HG03159 (cell line): ENCODE data around the gene PRR14.

Experiments
- ATAC-seq: cut with Tn5 transposase; IDR thresholded peaks from one replicate; pipeline ENCODE4 v1.9.1; 2021; ENCODE audit warnings: mild to moderate bottlenecking, moderate library complexity; ENCODE audit not compliant: unreplicated experiment

The PRR14 gene

GRCh38 chr16:30650369-30651123 lies at the start of gene PRR14:
Gene PRR14, plus strand, starts transcription at chr16:30650960. Its CDS starts 686 bp downstream, at chr16:30651646.
- ATAC-seq: peak; percentile 62

- no peak for ATAC-seq
Observed at GRCh38 chr16:30601966-30602365, 48.8 kb upstream of the PRR14 start.

GRCh38 chr16:30602616-30603277 lies 48.0 kb upstream of the PRR14 start:
- no peak for ATAC-seq

- ATAC-seq: no peak
Observed at GRCh38 chr16:30603945-30604315, 46.8 kb upstream of the PRR14 start.

GRCh38 chr16:30604316-30604947 lies 46.3 kb upstream of the PRR14 start:
- no peak for ATAC-seq

GRCh38 chr16:30605158-30605557 lies 45.6 kb upstream of the PRR14 start:
- no peak for ATAC-seq

GRCh38 chr16:30606004-30606403 lies 44.8 kb upstream of the PRR14 start:
- no peak for ATAC-seq

GRCh38 chr16:30609002-30609925 lies 41.5 kb upstream of the PRR14 start:
- ATAC-seq: peak; percentile 43

GRCh38 chr16:30609926-30610839 lies 40.6 kb upstream of the PRR14 start, which contains the start of gene ZNF689:
Gene ZNF689, minus strand, starts transcription at chr16:30610389. Its CDS starts 348 bp downstream, at chr16:30610041.
- peak; percentile 88 for ATAC-seq

- ATAC-seq: no peak
Observed at GRCh38 chr16:30615358-30616091, 35.2 kb upstream of the PRR14 start.

- ATAC-seq: no peak
Observed at GRCh38 chr16:30619202-30619601, 31.6 kb upstream of the PRR14 start.

GRCh38 chr16:30619638-30620037 lies 31.1 kb upstream of the PRR14 start:
- no peak for ATAC-seq

- ATAC-seq: no peak
Observed at GRCh38 chr16:30620169-30620568, 30.6 kb upstream of the PRR14 start.

- no peak for ATAC-seq
Observed at GRCh38 chr16:30621765-30622164, 29.0 kb upstream of the PRR14 start.

- no peak for ATAC-seq
Observed at GRCh38 chr16:30622455-30623032, 28.2 kb upstream of the PRR14 start.

GRCh38 chr16:30623536-30624283 lies 27.1 kb upstream of the PRR14 start:
- no peak for ATAC-seq

- ATAC-seq: no peak
Observed at GRCh38 chr16:30626236-30626635, 24.5 kb upstream of the PRR14 start.
